GM12878 (cell line): Measurements from ENCODE around the gene ARHGEF18. TPM values are rescaled to one million over a fixed set of nuclear protein-coding genes. Genes with fewer than 3 reads are reported as not detected.

ENCODE experiments used
- BCL3 ChIP-seq: IDR thresholded peaks from 2 replicates; pipeline ENCODE4 v1.6.1; 2011; ENCODE audit warnings: borderline replicate concordance, low read depth, mild to moderate bottlenecking, moderate library complexity, low read length; ENCODE audit not compliant: insufficient read depth, poor library complexity, severe bottlenecking
- CEBPB ChIP-seq, 2 experiments: fragments of 150-350 bp in 1 of 2; IDR thresholded peaks; 2 replicates each; pipeline ENCODE4 v1.6.1; 2012 to 2014; ENCODE audit warnings: low read depth in 2 of 2, low read length in 2 of 2, borderline replicate concordance in 1 of 2, inconsistent platforms in 1 of 2
- CREB1 ChIP-seq: IDR thresholded peaks from 2 replicates; pipeline ENCODE4 v1.6.1; 2012; ENCODE audit warnings: low read depth, mild to moderate bottlenecking, inconsistent platforms
- IKZF2 ChIP-seq, 2 experiments: fragments of 450-650 bp; IDR thresholded peaks; 2 replicates each; pipeline ENCODE4 v1.6.1; 2017; ENCODE audit warnings: mild to moderate bottlenecking in 2 of 2, moderate library complexity in 2 of 2
- MEF2B ChIP-seq: fragments of 450-650 bp; IDR thresholded peaks from 2 replicates; pipeline ENCODE4 v1.6.1; 2018; ENCODE audit warnings: mild to moderate bottlenecking, moderate library complexity; ENCODE audit not compliant: partially characterized antibody, poor library complexity, severe bottlenecking
- MYC ChIP-seq: IDR thresholded peaks from 2 replicates; pipeline ENCODE4 v1.6.1; 2011; ENCODE audit warnings: mild to moderate bottlenecking, low read length, moderate library complexity, inconsistent platforms; ENCODE audit not compliant: insufficient read depth, insufficient replicate concordance, insufficient read length, severe bottlenecking
- NBN ChIP-seq: fragments of 450-650 bp; IDR thresholded peaks from 2 replicates; pipeline ENCODE4 v1.6.1; 2016
- PAX5 ChIP-seq: IDR thresholded peaks from 2 replicates; pipeline ENCODE4 v1.6.1; 2011; ENCODE audit warnings: low read depth, low read length, borderline replicate concordance
- PKNOX1 ChIP-seq: fragments of 450-650 bp; IDR thresholded peaks from 2 replicates; pipeline ENCODE4 v1.6.1; 2016; ENCODE audit warnings: mild to moderate bottlenecking
- RELA ChIP-seq: fragments of 450-650 bp; IDR thresholded peaks from 2 replicates; pipeline ENCODE4 v1.8.0; 2014; ENCODE audit warnings: borderline replicate concordance; ENCODE audit not compliant: partially characterized antibody
- RFX5 ChIP-seq: IDR thresholded peaks from 2 replicates; pipeline ENCODE4 v1.6.1; 2011; ENCODE audit warnings: low read depth, low read length, improper control_type of control experiment
- WRNIP1 ChIP-seq: IDR thresholded peaks from 2 replicates; pipeline ENCODE4 v1.6.1; 2011; ENCODE audit warnings: low read depth, low read length, improper control_type of control experiment, borderline replicate concordance
- polyA plus RNA-seq, 11 experiments: library from polyadenylated mRNA; depleted of rRNA in 4 of 11; unstranded in 6 of 11; stranded (reverse) in 5 of 11; fragments of >200 nt; fragmentation: Nextera tagmentation in 4 of 11; fragmentation: Illumina TruSeq in 1 of 11; extraction: Ambion mirVana in 4 of 11; extraction: Trizol in 1 of 11; gene quantifications; 1 replicate in 1 of 11; 2 replicates in 10 of 11; pipeline versions ENCODE4 v1.2.1 to v1.2.3, GENCODE V29; 2011 to 2016; ENCODE audit warnings: inconsistent platforms in 2 of 11, missing spikeins in 2 of 11, low read depth in 1 of 11
- total RNA-seq, 4 experiments: library from RNA; depleted of rRNA in 3 of 4; stranded (reverse); fragments of >200 nt in 3 of 4; fragmentation: Illumina TruSeq in 1 of 4; extraction: Trizol in 1 of 4; gene quantifications; 2 replicates each; pipeline versions ENCODE4 v1.2.1 to v1.2.3, GENCODE V29; 2013 to 2021
- TF ChIP-seq, protein P1 (sequence below): fragments of 450-650 bp; formaldehyde crosslinking; IDR thresholded peaks from 2 replicates; pipeline ENCODE4 v1.5.0; 2022; ENCODE audit warnings: mild to moderate bottlenecking, missing genetic modification characterization
- TF ChIP-seq, protein P2 (sequence below): IDR thresholded peaks from 2 replicates; pipeline ENCODE4 v1.6.1; 2012; ENCODE audit warnings: improper control_type of control experiment, low read depth, low read length; ENCODE audit not compliant: insufficient replicate concordance

The ARHGEF18 gene
- total and polyA plus RNA-seq, 10 of the 15 experiments (the other 5 are each of a cell fraction or from before 2014, with no cell fraction given), result 0.31 to 32.3 (median 13.4) TPM

DNA sequence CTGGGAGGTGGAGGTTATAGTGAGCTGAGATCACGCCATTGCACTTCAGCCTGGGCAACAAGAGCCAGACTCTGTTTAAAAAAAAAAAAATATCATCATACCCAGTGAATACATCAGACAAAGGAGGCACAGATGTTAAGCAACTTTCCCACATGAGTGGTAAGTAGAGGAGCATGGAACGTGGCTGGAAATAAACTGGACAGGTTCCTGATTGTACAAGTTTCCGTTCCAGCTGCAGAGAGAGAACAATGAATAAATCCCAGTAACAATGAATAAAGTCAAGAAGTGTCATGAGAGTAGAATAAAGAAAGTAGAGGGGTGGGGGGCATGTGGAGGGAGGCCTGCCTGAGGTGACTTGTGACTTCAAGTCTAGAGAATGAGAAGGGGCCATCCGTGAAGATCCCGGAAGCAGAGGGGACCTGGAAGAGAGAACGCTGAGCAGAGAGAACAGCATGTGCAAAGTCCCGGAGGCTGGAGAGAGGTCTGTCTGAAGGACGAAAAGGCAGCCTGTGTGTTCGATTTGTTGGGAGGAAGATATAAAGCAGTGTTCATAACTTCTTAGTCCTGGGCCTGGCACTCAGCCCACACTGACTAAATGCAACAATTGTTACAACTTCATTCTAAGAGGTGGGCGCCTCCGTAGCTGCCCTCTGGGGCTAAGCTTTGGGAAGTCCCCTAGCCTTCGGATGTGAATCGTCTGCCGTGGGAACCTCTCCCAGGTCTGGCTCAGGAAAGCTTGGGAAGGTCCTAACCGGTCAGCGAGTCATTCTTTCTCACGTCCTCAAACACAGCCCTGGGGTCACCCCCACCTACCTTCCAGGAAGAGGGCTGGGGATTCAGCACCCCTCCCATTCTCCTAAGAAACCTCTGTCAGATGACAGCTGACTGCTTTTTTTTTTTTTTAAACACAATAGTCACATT is 15.3 kb upstream of the ARHGEF18 start (continued):
- TF ChIP-seq, protein P1, sequence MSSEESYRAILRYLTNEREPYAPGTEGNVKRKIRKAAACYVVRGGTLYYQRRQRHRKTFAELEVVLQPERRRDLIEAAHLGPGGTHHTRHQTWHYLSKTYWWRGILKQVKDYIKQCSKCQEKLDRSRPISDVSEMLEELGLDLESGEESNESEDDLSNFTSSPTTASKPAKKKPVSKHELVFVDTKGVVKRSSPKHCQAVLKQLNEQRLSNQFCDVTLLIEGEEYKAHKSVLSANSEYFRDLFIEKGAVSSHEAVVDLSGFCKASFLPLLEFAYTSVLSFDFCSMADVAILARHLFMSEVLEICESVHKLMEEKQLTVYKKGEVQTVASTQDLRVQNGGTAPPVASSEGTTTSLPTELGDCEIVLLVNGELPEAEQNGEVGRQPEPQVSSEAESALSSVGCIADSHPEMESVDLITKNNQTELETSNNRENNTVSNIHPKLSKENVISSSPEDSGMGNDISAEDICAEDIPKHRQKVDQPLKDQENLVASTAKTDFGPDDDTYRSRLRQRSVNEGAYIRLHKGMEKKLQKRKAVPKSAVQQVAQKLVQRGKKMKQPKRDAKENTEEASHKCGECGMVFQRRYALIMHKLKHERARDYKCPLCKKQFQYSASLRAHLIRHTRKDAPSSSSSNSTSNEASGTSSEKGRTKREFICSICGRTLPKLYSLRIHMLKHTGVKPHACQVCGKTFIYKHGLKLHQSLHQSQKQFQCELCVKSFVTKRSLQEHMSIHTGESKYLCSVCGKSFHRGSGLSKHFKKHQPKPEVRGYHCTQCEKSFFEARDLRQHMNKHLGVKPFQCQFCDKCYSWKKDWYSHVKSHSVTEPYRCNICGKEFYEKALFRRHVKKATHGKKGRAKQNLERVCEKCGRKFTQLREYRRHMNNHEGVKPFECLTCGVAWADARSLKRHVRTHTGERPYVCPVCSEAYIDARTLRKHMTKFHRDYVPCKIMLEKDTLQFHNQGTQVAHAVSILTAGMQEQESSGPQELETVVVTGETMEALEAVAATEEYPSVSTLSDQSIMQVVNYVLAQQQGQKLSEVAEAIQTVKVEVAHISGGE, result no peak
- TF ChIP-seq, protein P2, sequence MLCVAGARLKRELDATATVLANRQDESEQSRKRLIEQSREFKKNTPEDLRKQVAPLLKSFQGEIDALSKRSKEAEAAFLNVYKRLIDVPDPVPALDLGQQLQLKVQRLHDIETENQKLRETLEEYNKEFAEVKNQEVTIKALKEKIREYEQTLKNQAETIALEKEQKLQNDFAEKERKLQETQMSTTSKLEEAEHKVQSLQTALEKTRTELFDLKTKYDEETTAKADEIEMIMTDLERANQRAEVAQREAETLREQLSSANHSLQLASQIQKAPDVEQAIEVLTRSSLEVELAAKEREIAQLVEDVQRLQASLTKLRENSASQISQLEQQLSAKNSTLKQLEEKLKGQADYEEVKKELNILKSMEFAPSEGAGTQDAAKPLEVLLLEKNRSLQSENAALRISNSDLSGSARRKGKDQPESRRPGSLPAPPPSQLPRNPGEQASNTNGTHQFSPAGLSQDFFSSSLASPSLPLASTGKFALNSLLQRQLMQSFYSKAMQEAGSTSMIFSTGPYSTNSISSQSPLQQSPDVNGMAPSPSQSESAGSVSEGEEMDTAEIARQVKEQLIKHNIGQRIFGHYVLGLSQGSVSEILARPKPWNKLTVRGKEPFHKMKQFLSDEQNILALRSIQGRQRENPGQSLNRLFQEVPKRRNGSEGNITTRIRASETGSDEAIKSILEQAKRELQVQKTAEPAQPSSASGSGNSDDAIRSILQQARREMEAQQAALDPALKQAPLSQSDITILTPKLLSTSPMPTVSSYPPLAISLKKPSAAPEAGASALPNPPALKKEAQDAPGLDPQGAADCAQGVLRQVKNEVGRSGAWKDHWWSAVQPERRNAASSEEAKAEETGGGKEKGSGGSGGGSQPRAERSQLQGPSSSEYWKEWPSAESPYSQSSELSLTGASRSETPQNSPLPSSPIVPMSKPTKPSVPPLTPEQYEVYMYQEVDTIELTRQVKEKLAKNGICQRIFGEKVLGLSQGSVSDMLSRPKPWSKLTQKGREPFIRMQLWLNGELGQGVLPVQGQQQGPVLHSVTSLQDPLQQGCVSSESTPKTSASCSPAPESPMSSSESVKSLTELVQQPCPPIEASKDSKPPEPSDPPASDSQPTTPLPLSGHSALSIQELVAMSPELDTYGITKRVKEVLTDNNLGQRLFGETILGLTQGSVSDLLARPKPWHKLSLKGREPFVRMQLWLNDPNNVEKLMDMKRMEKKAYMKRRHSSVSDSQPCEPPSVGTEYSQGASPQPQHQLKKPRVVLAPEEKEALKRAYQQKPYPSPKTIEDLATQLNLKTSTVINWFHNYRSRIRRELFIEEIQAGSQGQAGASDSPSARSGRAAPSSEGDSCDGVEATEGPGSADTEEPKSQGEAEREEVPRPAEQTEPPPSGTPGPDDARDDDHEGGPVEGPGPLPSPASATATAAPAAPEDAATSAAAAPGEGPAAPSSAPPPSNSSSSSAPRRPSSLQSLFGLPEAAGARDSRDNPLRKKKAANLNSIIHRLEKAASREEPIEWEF, result peak; percentile 98
- no peak for TF ChIP-seq RFX5
- peak; percentile 88 for TF ChIP-seq RELA
- peak; percentile 44; the same call in 1 of the 2 replicates for TF ChIP-seq PKNOX1
- no peak for TF ChIP-seq CREB1
- TF ChIP-seq CEBPB (IDR thresholded peaks at IDR 0.05; ENCODE audit: borderline replicate concordance in 1 of 2, low read depth in 2 of 2, low read length in 2 of 2), result no peak
- peak; percentile 98 for TF ChIP-seq MEF2B
- TF ChIP-seq WRNIP1, result no peak
- TF ChIP-seq BCL3, result peak; percentile 99
- TF ChIP-seq NBN, result peak; percentile 47
- TF ChIP-seq IKZF2 (IDR thresholded peaks at IDR 0.05), result peak; percentile 71 to 77; a peak in 3 of 4 replicates
- no peak; the same call in 1 of the 2 replicates for TF ChIP-seq PAX5
- TF ChIP-seq MYC, result no peak
